HG03439 (cell line): ENCODE data around the gene CPLX4.

Experiments used
- ATAC-seq: cut with Tn5 transposase; IDR thresholded peaks from one replicate; pipeline ENCODE4 v1.9.1; 2021; ENCODE audit warnings: mild to moderate bottlenecking, moderate library complexity; ENCODE audit not compliant: unreplicated experiment

CPLX4 gene, protein sequence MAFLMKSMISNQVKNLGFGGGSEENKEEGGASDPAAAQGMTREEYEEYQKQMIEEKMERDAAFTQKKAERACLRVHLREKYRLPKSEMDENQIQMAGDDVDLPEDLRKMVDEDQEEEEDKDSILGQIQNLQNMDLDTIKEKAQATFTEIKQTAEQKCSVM

DNA sequence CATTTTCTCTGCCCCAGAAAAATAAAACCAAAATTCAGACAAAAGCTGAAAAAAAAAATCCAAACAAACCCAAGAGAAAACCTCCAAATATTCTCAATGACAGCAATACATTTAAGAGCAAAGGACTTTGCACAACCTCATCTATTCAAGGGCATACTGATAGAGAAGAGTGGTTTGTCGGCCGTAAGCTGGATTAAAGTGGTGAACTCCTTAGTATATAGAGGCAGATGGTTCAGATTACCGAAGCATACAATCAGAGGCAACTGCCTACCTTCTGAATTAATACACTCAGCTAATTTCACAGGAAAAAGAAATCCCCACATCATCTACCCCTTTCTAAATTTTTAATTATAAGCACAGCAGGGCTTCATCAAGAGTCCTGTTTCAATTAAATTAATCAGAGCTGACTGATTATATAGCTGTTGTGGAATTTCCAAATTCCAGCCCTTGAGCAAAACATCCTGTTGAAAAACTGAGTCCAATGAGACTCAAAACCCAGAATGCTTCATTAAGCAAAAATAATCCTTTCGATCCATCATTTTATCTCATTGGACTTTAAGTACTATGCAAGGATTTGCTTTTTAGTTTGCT lies at the start of gene CPLX4:
Gene CPLX4 (minus strand): TSS at position 190 of the 591 bp plus-strand sequence. CDS start 187 bp downstream, at position 3.
- ATAC-seq = no peak

DNA sequence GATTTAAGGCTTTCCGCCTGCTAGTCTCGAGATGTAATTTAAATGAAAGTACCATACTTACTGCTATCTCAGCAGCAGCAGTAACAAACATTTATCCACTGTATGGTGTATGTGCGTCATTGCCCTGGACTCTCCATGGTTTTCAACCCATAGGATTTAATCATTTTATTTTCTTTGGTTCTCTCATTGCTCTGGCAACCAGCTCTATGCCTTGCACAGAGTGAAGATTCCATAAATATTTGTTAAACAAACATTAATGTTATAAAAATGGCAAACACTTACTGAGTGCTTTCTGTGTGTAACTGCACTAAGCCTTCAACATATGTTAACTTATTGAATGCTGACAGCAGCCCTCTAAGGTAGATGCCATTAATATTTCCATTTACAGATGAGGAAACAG lies 41.9 kb upstream of the CPLX4 start:
- no peak for ATAC-seq

DNA sequence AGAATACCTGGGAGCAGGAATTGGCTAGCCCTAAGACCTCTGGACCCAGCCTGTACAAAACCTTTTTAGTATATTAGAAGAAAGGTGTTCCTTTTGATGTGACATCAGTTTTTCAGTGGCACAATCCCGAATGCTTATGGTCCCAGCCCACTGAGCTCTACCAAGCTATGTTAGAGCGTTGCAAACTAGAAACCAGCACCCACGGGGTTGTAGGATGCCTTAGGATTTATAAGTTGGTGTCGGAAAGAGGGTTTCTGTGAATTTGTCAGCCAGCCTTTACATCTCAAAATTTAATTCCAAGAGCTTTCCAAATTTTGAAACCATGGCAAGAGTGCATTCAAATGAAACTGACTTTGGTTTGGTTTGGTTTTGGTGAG lies 41.1 kb upstream of the CPLX4 start:
- peak; percentile 16 for ATAC-seq

DNA sequence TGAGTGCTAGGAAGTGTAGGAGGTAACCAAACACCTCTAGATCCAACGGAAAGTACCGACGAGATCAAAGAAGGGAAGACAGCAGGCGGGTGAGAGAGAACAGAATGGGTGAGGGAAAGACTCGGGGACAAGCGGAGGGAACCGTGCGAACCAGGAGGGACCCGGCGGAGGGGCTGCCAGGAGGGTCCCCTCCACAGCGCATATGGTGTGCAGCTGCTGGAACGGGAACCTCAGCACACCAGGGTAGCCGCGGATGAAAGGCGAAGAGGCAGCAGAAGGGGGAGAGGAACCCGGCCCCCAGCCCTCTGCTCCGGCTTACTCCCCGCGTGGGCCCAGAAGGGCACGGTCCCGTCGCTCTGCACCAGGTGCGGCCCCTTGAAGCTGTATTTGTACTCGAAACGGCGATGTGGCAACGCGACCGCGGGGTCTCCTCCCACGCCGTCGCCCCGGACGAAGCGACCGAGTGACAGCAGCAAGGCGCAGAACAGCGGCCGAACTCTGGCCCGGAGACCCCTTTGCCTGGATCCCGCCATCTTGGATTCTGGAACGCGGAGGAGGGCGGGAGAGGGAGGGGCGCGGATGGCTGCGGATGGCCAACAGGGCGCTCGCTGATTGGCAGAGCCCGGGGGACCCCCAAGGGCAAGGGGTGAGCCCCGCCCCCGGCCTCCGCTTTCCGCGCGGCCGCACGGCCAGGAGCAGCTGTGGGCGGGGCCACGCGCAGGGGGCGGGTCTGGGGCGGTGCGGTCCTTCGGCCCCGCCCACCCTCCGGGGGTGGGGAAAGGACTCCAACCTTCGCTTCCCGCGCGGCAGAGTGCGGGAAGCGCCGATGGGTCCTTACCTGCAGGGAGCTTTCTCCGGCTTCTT lies 40.5 kb upstream of the CPLX4 start, which contains the start of gene LMAN1:
Gene LMAN1 (minus strand): TSS at position 554 of the 864 bp plus-strand sequence. CDS start 21 bp downstream, at position 533.
- ATAC-seq = peak; percentile 92

DNA sequence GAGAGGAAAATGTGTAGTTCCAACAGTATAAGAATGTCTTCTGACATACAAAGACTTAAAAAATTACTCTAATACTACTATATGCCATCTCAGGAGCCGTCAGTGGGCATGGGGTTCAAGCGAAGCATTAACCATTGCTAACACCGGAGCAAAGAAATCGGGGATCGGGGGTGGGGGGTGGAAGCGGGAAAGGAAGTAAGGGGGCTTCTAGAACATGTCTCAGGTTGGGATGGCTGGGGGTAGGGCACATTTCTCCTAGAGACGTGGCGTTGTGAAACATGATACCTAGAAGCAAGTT lies 39.9 kb upstream of the CPLX4 start:
- no peak for ATAC-seq

DNA sequence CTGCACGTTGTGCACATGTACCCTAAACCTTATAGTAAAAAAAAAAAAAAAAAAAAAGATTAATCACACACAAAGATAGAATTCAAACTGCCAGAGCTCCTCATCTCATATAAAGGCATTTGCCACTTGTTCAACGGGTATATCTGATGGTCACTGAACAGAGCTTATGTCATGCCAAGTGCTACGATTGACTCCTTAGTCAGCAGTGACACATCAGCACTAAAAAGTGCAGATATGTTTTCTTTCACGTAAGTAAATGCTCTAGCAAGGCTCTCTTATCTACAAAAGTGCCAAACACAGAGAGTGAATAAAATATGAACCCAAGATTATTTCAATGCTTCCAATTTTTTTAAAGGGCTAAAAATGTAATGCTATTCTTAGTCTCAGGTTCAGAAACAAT lies 39.5 kb upstream of the CPLX4 start:
- no peak for ATAC-seq

DNA sequence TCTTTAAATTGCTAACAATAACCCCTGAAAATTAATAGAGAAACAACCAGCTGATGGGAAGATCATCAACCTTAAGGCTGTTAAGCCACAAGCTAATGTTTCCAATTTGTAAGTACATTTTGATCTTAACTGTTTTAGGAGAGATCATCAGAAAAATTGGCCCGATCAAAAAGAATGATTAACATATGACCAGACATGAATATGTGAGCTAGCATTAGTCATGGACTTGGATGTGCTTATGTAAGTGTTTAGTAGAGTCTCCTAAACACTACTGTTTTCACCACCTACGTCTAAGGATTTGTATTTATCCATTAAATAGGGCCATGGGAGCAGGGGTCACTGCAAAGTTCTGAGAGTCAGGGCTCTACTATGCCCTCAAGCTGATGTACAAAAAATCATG lies 36.3 kb upstream of the CPLX4 start:
- ATAC-seq = no peak

DNA sequence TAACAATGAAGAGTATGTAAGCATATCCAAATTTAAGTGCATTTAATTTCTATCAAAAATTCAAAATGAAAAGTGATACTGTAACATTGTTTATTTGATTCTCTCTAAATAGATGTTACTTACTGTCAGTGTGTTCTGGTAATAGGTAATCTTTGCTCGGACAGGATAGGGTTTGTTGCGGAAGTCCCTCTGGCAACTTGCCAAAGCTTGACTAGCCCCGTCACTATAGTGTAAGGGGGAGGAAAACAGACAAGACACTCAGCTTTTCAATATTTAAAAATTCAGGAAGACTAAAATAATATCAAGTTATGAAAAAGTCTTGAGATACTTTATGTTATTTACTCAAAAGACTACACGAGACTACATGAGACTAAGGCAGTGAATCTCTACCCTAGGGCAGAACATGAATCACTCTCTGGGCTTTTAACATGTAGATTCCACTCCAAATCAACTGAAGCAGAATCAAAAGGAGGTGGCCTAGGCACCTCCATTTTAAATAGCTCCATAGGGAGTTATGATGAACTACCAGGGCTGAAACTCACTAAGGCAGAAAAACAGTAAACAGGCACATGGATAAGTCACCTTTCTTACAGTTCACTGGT lies 34.7 kb upstream of the CPLX4 start:
- ATAC-seq = no peak

DNA sequence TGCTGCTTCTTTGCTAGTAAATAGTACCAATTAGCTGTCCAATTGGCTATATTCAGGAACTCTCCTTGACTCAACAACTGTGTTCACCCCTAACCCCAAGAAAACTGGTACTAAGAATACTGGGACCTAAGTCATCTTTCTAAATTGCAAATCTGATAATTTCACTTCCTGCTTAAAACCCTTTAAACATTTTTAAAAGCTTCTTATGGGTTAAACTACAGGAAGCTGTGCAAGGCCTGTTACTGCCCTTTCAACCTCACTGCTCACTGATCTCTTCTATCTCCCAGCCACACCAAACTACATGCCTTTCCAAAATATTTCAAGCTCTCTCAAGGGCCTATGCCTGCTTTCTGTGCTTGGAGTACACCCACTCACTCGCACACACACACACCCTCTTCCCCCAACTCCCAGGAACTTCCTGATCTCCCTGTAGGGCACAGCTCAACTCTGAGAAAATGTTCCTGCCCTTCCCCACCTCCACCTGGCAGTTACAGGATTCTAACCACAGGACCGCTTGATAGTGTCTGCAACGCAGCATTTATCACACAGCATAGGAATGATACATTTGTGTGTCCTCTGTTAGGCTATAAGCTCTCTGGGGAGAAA lies 33.9 kb upstream of the CPLX4 start:
- no peak for ATAC-seq

DNA sequence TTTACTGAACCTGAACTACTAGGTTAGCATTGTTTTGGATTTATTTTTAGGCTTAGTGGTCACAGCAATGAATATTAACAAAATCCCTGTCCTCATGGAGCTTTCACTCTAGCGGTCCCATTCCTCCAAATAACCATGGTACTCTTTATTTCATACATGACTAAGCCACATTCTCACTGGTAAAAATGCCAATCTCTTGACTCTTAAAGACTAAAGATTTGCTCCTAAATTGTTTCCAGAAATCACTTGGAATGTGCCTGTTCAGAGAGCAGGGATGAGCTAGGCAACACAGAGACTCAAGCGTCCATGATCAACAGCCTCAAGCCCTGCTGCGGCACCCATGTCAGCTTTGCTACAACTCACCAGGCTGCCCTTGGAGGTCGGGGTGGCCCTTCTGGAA lies 27.1 kb upstream of the CPLX4 start:
- no peak for ATAC-seq

DNA sequence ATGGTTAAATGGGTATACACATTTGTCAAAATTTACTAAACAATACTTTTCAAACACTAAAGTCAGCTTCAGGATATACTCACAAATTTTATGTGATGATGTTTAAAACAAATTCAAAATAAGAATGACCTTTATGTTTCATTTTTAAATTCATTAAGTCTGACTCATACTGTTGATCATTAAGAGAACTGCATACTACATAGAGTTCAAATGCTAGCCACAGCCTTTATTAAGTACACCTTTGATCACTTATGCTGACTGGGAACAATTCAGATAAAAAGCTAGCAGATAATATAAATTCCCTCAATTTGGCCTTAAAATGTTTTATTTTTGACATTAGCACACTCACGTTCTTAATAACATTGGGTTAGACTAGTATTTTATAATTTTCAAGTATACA lies 26.5 kb upstream of the CPLX4 start:
- no peak for ATAC-seq

DNA sequence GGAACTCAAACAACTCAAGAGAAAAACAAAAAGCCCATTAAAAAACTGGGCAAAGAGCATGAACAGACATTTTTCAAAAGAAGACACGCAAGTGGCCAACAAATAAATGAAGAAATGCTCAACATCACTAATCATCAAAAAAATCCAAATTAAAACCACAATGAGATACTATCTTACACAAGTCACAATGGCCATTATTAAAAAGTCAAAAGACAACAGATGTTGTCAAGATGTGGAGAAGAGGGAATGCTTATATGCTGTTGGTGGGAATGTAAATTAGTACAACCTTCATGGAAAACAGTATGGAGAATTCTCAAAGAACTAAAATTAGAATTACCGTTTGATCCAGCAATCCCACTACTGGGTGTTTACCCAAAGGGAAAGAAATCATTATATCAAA lies 25.5 kb upstream of the CPLX4 start:
- ATAC-seq = no peak

DNA sequence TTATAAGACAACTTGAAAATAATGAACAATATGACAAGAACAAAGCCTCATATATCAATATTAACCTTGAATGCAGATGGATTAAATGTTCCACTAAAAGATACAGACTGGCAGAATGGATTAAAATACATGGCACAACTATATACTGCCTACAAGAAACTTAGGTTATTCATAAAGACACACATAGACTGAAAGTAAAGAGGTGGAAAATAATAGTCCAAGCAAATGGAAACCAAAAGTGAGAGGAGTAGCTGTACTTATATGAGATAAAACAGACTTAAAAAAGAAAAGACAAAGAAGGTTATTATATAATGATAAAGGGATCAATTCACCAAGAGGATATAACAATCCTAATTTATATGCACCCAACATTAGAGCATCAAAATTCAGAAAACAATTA lies 22.4 kb upstream of the CPLX4 start:
- no peak for ATAC-seq

DNA sequence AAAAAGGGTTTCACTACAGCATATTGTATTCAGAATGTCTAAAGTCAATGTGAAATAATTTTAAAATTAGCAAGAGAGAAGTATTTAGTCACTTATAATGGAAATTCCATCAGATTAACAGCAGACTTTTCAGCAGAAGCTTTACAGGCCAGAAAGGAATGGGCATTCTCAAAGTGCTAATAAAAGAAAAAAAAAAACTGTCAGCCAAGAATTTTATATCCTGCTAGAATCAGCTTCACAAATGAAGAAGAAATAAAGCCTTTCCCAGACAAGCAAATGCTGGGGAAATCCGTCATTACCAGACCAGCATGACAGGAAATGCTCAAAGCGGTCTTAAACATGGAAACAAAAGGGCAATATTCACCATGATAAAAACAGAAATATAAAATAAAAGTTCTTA lies 21.9 kb upstream of the CPLX4 start:
- no peak for ATAC-seq

DNA sequence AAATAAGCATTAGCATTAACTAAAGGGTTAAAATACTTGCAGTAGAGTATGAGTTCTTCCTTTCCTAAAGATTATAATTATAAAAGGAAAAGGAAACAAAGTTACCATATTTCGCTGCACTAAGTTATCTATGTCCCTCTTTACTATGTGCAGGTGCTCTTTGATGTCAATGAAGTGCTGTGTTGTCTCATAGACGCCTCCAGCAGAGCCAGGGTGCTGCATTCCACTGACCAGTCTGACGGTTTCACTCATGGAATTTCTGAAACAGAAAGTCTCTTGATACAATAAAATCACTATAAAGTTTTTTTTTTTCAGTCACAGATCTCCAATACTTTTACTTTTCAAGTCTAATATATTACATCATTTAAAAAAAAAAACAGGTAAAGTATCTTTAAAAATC lies 14.5 kb upstream of the CPLX4 start:
- no peak for ATAC-seq

DNA sequence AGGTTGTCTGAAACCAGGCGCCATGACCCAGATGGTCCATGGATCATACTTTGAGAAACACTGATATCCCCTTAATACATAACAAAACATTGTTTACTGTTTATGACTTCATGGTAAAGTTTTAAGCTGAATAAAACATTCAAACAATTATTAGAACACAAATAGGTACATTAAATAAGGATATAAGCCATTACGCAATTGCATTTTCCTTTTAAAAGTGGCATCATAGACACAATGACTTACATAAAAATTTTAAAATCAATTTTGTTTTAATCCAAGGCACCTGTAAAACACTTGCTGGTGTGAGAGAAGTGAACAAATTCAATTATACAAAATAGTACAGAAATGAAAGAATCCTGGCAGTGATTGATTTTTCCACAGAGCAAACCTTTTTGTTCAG lies 10.2 kb upstream of the CPLX4 start:
- ATAC-seq = no peak

DNA sequence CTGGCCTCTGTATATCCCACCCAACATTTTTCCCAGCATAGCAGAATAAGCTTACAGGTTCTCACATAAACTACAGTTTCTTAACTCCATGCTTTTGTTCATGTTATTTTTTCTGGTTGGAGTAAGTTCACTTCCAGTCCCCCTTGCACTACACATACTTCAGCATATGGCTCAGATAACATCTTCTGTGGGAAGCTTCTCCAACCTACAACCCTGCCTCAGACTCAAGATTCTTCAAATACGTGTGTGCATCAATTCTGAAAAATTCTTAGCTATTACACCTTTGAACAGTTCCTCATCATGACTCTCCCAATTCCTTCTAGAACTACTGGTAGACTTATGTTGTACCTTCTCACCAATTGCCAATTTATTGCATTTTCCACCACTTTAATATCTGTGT lies 7.5 kb upstream of the CPLX4 start:
- ATAC-seq = no peak

DNA sequence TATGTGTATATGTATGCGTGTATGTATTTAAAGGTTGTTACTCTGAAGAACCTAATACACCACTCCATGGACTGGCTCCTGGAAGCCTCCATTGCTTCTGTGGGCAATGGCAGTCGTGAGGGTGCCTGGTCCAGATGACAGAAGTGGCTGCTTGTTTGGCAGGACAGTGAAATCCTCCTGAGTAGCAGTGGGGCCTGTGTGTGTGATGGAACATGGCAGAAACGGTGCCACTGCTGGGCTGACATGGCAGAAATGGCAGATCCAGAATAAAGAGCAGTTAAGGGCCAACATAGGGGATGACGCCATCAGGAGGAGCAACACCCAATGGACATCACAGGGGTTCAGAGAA lies 6.1 kb upstream of the CPLX4 start:
- ATAC-seq = no peak

DNA sequence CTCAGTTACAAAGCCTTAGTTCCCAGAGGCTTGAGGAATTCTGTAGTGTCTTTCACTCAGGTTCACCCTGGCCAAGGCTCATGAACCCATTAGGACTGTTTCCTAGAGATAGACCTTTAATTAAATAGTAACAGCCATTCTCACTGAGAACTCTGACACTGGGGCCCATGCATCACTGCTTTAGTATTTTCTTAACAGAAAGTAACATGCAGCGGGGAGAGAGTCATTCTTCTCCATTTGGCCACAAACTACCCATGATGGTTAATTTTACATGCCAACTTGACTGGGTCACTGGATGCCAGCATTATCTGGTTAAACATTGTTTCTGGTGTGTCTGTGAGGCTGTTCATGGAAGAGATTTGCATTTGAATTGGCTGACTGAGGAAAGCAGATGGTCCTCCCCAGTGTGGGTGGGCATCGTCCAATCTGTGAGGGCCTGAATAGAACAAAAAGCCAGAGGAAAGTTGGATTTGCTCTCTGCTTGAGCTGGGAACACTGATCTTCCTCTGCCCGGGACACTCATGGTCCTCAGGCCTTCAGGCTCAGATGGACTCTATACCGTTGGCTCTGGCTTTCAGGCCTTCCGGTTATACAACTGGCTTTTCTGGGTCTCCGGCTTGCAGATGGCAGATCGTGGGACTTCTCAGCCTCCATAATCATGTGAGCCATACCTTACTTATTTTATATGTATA lies 5.6 kb upstream of the CPLX4 start:
- no peak for ATAC-seq

DNA sequence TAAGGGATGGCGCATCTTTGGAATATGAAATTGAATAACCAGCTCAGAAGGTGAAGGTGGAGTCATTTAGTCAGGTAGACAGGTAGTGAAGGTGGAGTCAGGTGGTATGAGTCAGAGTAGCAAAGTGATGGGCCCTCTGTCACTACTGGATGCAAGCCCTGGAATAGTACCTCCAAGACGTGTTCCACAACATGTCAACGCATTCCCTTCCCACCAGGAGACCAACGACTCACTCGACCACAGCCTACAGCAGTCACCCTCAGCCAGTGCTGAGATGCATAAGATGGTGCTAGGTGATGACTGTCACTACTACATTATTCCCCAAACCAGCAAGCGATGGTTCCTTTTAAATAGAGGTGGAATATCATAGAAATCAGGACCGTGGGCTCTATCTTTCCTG lies 6.8 kb downstream of the CPLX4 start:
- no peak for ATAC-seq

DNA sequence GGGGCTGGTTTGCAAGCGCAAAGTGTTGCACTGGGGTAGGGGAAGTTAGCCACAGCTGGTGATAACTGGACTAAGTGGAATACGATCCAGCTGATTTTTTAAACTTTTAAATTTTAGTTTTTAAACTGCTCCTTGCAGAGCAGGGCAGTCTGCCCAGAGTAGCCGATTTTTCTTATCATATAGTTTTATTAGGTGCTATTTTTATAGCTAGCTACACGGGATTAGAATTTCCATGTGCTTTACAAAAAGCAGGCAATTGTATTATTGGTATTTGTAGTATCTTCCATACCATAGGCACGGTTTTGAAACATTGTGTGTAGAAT lies 9.6 kb downstream of the CPLX4 start:
- no peak for ATAC-seq
